HEK293 (cell line): ENCODE data around the gene LMBR1.

Experiments
- CTCF ChIP-seq: fragments of 450-650 bp; formaldehyde crosslinking; IDR thresholded peaks from 2 replicates; pipeline ENCODE4 v1.5.1; 2016; ENCODE audit warnings: missing biosample characterization, missing genetic modification characterization
- INSM2 ChIP-seq: fragments of 450-650 bp; formaldehyde crosslinking; IDR thresholded peaks from 2 replicates; pipeline ENCODE4 v1.5.1; 2016; ENCODE audit warnings: missing biosample characterization, missing genetic modification characterization
- RBAK ChIP-seq: fragments of 450-650 bp; formaldehyde crosslinking; IDR thresholded peaks from 2 replicates; pipeline ENCODE4 v1.5.1; 2016; ENCODE audit warnings: missing biosample characterization, missing genetic modification characterization
- YY1 ChIP-seq: fragments of 450-650 bp; formaldehyde crosslinking; IDR thresholded peaks from 2 replicates; pipeline ENCODE4 v1.5.1; 2018; ENCODE audit warnings: missing biosample characterization, missing genetic modification characterization
- ZFP41 ChIP-seq: fragments of 450-650 bp; formaldehyde crosslinking; IDR thresholded peaks from 2 replicates; pipeline ENCODE4 v1.5.1; 2016; ENCODE audit warnings: missing biosample characterization, missing genetic modification characterization, borderline replicate concordance
- ZNF138 ChIP-seq: fragments of 450-650 bp; formaldehyde crosslinking; IDR thresholded peaks from 2 replicates; pipeline ENCODE4 v1.5.1; 2016; ENCODE audit warnings: missing biosample characterization, missing genetic modification characterization, borderline replicate concordance
- ZNF23 ChIP-seq: fragments of 450-650 bp; formaldehyde crosslinking; IDR thresholded peaks from 2 replicates; pipeline ENCODE4 v1.5.1; 2016; ENCODE audit warnings: missing biosample characterization, missing genetic modification characterization, borderline replicate concordance
- ZNF324 ChIP-seq: fragments of 450-650 bp; formaldehyde crosslinking; IDR thresholded peaks from 2 replicates; pipeline ENCODE4 v1.5.1; 2016; ENCODE audit warnings: missing biosample characterization, missing genetic modification characterization
- ZNF433 ChIP-seq: fragments of 450-650 bp; formaldehyde crosslinking; IDR thresholded peaks from 2 replicates; pipeline ENCODE4 v1.5.1; 2016; ENCODE audit warnings: missing biosample characterization, missing genetic modification characterization, low read depth
- ZNF558 ChIP-seq: fragments of 450-650 bp; formaldehyde crosslinking; IDR thresholded peaks from 2 replicates; pipeline ENCODE4 v1.5.1; 2016; ENCODE audit warnings: missing biosample characterization, missing genetic modification characterization
- ZNF561 ChIP-seq: fragments of 450-650 bp; IDR thresholded peaks from 2 replicates; pipeline ENCODE4 v1.5.1; 2018; ENCODE audit warnings: missing biosample characterization, missing genetic modification characterization, borderline replicate concordance
- ZNF571 ChIP-seq: fragments of 450-650 bp; formaldehyde crosslinking; IDR thresholded peaks from 2 replicates; pipeline ENCODE4 v1.5.0; 2017; ENCODE audit warnings: missing biosample characterization, missing genetic modification characterization
- ZNF677 ChIP-seq: fragments of 450-650 bp; IDR thresholded peaks from 2 replicates; pipeline ENCODE4 v1.5.0; 2018; ENCODE audit warnings: missing biosample characterization, mild to moderate bottlenecking, missing genetic modification characterization, moderate library complexity

DNA sequence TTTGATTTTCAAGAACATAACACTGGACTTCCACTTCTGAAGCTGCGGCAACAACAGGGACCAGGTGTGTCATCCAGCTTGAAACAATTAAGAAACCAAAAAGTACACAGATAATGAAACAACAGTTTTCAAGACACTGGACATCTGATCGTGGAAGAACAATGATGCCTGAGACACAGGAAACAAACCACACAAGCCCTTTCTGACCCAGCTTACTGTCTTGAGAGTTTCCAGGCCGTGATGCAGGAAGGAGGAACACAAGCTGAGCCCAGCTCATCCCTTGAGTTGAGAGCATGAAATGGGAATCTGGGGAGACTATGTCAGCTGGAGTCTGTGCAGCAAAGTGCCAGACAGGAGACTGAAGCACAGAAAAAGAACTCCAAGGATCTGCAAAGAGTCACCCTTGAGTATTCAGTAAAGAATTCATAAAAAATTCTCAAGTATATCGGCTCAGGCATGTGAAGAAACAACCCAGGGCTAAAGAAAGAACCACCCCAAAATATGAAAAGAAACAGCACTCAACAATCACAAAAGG is 160.8 kb downstream of the LMBR1 start:
- no peak for TF ChIP-seq CTCF (tag by site-specific recombination)
- TF ChIP-seq RBAK (tag by site-specific recombination) = no peak
- TF ChIP-seq INSM2 = no peak
- TF ChIP-seq ZNF324 (tag by site-specific recombination) = no peak
- TF ChIP-seq ZFP41 (tag by site-specific recombination) = no peak
- TF ChIP-seq ZNF23 (tag by site-specific recombination) = no peak
- TF ChIP-seq ZNF433 (tag by site-specific recombination) = no peak
- TF ChIP-seq ZNF571 (tag by site-specific recombination) = no peak
- no peak for TF ChIP-seq YY1 (tag by site-specific recombination)
- TF ChIP-seq ZNF138 (tag by site-specific recombination) = no peak
- TF ChIP-seq ZNF561 (tag by site-specific recombination) = no peak
- TF ChIP-seq ZNF677 (tag by site-specific recombination) = no peak
- TF ChIP-seq ZNF558 (tag by site-specific recombination) = no peak
